NCI-H446 (cell line): ENCODE results near the gene RPGRIP1L.

Experiments used
- DNase-seq, 2 experiments: peaks; one replicate each; lab custom pipeline; 2025; lab: John Stamatoyannopoulos, UW

RPGRIP1L gene

GRCh38 chr16:53600616-53601015 is 103.0 kb downstream of the RPGRIP1L start:
- DNase-seq = no peak

- DNase-seq = no peak
Observed at GRCh38 chr16:53600126-53600525, 103.5 kb downstream of the RPGRIP1L start.

- DNase-seq = no peak
Observed at GRCh38 chr16:53599548-53599947, 104.1 kb downstream of the RPGRIP1L start.

- no peak for DNase-seq
Observed at GRCh38 chr16:53598511-53599275, 105.0 kb downstream of the RPGRIP1L start.

DNA sequence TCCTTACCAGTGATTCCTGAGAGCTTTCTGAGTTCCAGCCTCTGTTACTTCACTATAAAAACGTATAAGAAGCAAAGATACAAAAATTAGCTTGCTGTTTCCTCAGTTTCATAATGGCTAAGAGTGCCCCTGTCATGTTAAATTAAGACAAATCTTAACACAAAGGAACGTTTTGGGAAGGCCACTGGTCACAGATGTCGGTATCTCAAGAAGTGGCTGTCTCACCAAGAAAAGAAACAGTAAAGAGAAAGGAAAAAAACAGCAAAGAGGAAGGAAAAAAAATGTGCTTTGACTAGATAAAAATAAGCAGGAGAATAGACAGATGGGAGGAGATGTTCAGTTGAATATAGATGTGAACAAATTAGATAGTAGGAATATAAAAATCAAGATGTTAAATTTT is 105.9 kb downstream of the RPGRIP1L start:
- DNase-seq = no peak

GRCh38 chr16:53588081-53588648 is 115.5 kb downstream of the RPGRIP1L start:
- no peak for DNase-seq

GRCh38 chr16:53583401-53583800 is 120.3 kb downstream of the RPGRIP1L start:
- no peak for DNase-seq

DNA sequence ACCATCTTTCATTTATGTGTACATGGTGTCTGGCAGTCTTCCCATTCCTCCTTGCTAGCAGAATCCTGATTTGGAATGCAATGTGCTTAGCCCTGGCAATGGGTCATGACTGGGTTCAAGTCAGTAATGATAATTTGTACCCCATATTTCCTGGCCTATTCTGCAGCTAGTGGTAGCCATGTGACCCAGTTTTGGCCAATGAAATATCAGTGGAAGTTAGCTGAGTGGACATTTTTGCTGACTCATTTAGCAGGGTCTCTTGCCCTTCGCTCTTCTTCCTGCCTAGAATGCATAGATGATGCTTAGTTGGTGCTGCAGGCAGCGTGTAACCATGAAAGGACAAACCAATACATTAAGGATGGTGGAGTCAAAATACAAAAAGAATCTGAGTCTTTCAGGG is 121.9 kb downstream of the RPGRIP1L start:
- no peak for DNase-seq

DNA sequence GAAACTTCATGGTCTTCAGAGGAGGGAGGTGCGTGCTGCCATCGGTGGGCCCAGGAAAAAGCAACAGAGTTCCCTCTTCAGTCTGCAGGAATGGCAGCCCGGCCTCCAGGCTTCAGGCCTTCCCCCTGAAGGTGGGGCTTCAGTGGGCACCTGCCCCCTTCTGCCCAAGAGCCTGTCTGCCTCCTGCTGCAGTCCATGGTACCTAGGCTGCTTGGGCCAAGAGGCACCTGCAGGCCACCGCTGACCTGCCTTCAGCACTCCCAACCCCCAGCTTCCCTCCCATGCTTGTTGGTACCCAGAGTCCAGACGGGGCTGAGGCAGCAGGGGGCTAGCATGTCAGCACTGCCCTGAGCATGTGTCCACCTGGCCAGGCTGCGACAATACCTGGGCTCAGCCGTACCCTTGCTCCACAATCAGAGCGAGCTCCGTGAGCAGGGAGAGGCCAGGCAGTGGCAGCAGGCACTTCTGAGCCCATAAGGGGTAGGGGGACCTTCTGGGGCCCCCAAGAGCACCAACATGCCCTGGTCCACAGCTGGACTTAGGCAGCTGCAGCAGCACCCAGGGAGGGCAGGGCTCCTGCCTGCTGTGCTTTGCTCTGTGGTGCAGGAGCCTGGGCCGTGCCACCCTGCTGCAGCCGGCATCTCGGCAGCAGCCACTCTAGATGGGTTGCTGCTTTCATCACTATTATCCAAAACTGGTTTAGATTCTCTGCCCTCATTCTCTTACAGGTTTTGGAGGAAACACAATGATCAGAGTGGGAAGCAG is 123.4 kb downstream of the RPGRIP1L start:
- no peak for DNase-seq

GRCh38 chr16:53576904-53577303 is 126.8 kb downstream of the RPGRIP1L start:
- DNase-seq = no peak

DNA sequence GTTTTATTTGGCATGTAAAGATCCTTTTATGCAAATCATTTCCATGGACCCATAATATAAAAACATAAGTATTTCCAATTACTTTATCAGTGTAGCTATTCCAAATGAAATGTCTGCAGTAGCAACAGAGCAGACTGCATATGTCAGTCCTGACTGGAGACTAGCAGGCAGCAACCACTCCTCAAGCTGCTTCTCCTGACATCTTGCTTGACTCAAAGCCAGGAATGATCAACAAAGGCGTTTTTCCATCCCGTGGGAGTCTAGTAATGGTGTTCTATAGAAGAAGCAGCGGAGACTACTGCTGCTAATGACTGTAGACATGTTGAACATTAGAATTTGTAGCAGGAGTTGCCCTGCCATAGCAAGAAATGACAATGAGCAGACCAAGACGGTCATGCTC is 127.4 kb downstream of the RPGRIP1L start:
- DNase-seq = peak in 1 of 2 experiments; percentile 5

- no peak for DNase-seq
Observed at GRCh38 chr16:53571763-53572162, 131.9 kb downstream of the RPGRIP1L start.

DNA sequence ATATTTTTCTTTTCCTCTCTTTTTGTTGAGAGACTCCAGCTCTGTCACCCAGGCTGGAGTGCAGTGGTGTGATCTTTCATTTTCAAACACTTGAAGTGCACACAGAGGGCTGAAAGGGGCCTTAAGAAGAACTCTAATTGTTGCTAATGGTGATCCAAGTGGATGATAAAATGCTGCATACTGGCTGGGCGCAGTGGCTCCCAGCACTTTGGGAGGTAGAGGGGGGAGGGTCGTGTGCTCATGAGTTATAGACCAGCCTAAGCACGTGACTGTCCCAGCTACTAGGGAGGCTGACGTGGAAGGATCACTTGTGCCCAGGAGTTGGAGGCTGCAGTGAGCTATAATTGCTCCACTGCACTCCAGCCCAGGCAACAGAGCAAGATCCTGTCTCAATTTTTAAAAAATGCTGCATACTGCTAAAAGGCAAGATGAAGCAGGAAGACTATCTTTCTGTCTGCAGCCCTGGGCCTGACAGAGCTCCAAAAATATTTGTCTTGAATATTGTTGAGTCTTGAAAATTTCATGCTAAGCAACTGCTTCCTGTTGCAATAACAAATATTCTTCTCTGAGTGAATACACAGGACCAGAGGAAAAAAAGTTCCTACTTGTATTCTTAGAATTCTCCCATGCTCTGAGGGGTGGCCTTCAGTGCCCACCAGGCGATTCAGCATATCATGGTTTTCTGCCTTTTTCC is 137.0 kb downstream of the RPGRIP1L start:
- DNase-seq = no peak

- no peak for DNase-seq
Observed at GRCh38 chr16:53565296-53565863, 138.3 kb downstream of the RPGRIP1L start.

DNA sequence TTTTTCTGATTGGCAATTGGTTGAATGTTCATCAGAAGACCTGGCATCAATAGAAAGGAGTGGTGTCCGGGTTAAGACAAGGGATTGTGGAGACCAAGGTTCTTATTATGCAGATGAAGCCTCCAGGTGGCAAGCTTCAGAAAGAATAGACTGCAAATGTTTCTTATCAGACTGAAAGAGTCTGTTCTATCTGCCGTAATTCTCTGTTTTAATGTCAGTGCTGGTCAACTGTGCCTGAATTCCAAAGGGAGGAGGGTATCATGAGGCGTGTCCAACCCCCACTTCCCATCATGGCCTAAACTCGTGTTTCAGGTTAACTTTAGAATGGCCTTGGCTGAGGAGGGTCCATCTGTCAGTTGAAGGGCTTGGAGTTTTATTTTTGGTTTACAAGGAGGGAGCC is 140.2 kb downstream of the RPGRIP1L start:
- no peak for DNase-seq

DNA sequence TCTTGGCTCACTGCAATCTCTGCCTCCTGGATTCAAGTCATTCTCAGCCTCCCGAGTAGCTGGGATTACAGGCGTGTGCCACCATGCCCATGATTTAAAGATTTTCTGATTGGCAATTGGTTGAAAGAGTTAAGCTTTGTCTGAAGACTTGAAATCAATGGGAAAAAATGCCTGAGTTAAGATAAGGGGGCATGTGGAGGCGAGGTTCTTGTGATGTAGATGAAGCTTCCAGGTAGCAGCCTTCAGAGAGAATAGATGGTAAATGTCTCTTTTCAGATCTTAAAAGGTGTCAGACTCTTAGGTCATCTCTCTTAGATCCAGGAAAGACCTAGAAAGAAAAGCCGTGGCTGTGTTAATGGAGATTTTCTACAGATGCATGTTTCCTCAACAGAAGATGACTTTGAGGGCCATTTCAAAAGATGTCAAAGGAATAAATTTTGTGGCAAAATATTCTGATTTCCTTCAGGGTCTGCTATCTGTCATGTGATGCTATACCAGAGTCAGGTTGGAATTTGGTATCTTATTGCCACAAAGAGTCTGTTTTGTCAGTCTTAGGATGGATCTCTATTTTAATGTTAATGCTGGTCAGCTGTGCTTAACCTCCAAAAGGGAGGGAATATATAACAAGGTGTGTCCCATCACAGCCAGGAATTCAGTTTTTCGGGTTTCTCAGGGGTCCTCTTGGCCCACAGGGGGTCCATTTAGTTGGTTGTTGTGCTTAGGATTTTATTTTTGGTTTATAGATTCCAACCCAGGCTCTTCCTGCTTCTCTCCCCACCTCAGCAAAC is 142.4 kb downstream of the RPGRIP1L start:
- no peak for DNase-seq

- no peak for DNase-seq
Observed at GRCh38 chr16:53559270-53559951, 144.2 kb downstream of the RPGRIP1L start.

GRCh38 chr16:53558710-53559109 is 144.9 kb downstream of the RPGRIP1L start:
- DNase-seq = peak; percentile 11 to 51

DNA sequence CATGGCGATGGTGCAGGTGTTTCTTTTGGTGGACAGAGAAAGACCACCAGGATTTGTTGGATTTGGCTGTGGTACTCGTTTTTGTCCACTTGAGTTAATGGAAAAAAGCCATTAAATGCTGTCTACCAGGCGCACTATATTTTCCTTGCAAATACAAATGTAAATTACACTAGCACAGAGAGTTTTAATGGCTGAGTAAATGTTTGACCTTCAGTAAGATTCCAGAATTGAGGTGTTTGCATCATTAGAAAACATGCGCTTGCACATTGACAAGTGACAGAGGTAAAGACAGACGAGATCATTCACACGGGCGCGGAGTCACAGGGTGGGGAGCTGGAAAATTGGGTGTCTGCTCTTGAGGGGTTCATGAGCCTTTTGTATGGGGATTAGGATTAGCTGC is 147.1 kb downstream of the RPGRIP1L start:
- no peak for DNase-seq

- DNase-seq = peak in 1 of 2 experiments; percentile 65
Observed at GRCh38 chr16:53549970-53550690, 153.5 kb downstream of the RPGRIP1L start.
